GM21528 (cell line): ENCODE measurements around the gene MYLIP.

Experiments
- ATAC-seq: cut with Tn5 transposase; IDR thresholded peaks from one replicate; pipeline ENCODE4 v1.9.1; 2021; ENCODE audit warnings: mild to moderate bottlenecking, moderate library complexity; ENCODE audit not compliant: unreplicated experiment, low FRiP score

Gene MYLIP

GRCh38 chr6:16137451-16137801, 8.5 kb downstream of the MYLIP start:
- ATAC-seq, result no peak

DNA sequence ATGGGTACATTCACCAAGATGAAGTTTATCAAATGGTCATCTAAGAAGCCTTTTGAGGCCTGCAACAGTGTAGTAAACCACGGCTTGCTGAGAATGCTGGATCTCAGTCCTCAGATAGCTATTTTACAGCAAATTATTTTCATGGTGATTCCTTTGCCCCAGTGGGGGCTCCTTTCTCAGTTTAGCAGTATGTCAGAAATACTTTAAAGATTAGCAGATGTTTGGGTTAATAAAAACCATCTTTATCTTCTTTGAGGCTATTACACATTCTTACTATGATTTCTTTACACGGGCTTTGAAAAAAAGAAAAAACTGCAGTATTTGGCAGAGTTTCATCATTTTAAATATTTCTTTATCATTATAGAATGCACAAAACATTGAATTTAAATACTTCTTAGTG, 10.7 kb downstream of the MYLIP start:
- ATAC-seq, result no peak

DNA sequence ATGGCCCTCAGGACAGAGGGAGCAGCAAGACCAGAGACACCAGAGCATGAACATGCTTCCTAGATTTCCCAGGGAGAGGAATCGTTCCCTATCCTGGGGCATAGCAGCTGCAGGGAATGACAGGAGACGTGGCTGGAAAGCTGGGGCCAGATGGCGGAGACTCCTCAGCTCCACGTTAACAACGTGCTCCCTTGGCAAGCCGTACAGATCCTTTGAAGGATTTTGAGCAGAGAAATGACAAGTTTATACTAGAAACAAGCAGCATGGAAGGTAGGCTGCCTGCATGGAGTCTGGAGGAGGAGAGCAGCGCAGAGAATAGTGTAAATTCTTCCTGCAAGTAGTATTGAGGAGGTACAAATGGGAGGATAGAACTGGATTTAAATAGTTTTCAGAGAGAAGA, 11.7 kb downstream of the MYLIP start:
- ATAC-seq, result no peak

DNA sequence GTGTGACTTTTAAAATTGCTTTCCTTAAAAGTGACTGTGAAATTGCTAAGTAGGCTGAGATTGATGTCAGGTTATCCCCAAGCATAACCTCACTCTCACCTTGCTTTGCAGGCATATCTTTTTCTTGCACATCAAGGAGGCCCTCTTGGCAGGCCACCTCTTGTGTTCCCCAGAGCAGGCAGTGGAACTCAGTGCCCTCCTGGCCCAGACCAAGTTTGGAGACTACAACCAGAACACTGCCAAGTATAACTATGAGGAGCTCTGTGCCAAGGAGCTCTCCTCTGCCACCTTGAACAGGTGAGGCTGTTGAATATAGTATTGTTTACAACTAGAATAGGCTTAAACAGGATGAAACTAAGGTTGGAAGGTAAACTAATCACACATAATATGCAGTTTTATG, 12.6 kb downstream of the MYLIP start:
- no peak for ATAC-seq

- no peak for ATAC-seq
Observed at GRCh38 chr6:16145038-16145437, 16.2 kb downstream of the MYLIP start.

GRCh38 chr6:16146028-16146427, 17.1 kb downstream of the MYLIP start:
- no peak for ATAC-seq

DNA sequence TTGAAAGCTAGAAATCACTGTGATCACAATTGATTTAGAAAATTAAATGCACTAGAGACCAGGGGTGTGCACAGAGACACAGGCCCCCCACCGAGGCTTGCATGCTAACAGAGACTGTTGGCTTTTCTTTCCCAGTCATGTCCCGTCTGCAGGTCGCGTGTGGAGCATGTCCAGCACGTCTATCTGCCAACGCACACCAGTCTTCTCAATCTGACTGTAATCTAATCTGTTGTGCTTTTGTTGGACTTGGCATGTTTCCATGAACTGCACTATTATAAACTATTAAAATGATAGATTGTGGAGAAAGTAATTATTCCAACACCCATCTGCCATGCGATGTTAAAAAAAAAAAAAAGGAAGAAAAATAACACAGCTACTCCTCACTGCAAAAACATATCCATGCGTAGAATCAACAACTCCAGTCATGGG, 17.7 kb downstream of the MYLIP start:
- ATAC-seq, result no peak

DNA sequence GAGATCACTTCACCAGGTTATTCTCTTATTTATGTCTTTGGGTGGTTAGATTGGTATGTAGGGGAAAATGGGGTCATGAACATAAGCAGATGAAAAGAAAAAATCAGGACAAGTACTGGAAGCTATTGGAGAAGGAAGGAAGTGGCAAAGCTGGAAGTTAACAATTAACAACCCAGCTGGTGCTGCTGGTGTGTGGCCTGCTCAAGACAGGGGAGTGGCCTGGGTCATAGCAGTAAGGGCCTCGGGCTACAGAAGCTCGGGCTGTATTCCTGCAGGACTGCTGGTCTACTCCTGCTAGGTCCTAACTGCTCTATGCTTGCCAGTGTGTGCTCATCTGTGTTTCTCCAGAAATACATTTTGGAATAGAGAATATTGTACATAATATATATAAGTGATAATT, 19.6 kb downstream of the MYLIP start:
- ATAC-seq, result no peak

GRCh38 chr6:16149305-16149704, 20.4 kb downstream of the MYLIP start:
- no peak for ATAC-seq

GRCh38 chr6:16150098-16150497, 21.2 kb downstream of the MYLIP start:
- no peak for ATAC-seq

DNA sequence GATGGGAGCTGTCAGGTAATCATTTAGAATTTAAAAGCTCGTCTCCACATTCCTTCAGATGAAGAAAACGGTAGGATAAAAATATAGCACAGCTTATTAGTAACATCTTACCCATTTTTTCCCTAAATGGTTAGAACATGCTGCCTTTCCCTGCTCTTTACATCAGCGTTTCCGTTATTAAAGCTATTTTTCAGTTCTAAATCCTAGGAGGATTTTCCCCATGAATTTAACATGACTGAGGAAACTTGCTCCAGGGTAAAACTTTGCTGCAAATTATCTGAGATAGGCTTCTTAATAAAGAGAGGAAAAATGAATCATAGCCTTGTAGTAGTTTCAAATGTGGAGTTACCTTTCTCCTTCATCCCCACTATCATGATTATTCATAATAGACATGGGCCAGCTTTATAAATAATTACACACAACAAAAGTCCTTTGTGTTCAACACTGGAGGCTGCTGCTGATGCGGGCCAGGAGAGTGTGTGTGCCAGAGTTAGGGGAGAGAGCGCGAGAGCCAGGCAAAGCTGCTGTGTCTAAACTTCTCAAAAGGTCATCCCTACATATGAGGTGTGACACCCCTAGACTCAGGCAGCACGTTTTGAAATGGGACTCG, 24.4 kb downstream of the MYLIP start:
- no peak for ATAC-seq

GRCh38 chr6:16154904-16155303, 26.0 kb downstream of the MYLIP start:
- no peak for ATAC-seq

DNA sequence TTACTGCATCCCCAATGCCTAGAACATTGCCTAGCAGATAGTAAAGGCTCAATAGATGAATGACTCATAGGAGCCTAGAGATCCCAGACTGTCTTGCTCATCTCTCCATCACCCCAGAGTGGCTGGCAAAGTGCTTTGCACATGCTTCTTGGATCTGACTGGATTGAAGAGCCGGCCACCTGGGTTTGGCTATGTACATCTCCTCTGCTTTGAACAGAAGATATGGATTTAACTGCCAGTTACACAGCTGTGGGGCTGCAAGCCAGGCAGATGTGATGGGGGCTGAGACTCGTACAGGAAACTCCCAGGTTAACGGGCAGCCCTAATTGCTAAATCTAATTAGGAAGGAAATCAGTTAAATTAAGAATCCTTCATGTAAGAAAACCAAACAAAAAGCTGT, 28.6 kb downstream of the MYLIP start:
- no peak for ATAC-seq

- no peak for ATAC-seq
Observed at GRCh38 chr6:16157909-16158308, 29.0 kb downstream of the MYLIP start.

- ATAC-seq, result no peak
Observed at GRCh38 chr6:16158943-16159557, 30.2 kb downstream of the MYLIP start.

- no peak for ATAC-seq
Observed at GRCh38 chr6:16160794-16161193, 31.9 kb downstream of the MYLIP start.

- no peak for ATAC-seq
Observed at GRCh38 chr6:16162003-16162402, 33.1 kb downstream of the MYLIP start.

DNA sequence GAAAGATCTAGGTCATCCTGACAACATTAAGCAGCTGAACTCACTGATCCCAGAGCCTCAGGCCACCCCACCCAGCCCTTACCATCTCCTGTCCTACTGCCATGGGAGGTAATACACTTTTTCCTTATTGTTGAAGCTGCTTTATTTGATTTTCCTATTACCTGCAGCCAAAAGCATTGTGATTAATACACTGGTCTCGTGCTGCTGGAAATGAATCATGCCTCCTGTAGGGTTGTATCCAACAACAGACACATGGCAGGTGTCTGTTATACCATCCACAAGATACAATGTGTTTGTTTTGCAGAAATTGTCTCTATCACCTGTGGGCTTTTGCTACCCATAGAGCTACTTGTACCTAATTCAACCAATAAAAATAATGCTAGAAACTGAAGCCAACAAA, 34.2 kb downstream of the MYLIP start:
- no peak for ATAC-seq

GRCh38 chr6:16163535-16164300, 34.8 kb downstream of the MYLIP start:
- ATAC-seq, result no peak

- no peak for ATAC-seq
Observed at GRCh38 chr6:16165641-16166040, 36.8 kb downstream of the MYLIP start.

DNA sequence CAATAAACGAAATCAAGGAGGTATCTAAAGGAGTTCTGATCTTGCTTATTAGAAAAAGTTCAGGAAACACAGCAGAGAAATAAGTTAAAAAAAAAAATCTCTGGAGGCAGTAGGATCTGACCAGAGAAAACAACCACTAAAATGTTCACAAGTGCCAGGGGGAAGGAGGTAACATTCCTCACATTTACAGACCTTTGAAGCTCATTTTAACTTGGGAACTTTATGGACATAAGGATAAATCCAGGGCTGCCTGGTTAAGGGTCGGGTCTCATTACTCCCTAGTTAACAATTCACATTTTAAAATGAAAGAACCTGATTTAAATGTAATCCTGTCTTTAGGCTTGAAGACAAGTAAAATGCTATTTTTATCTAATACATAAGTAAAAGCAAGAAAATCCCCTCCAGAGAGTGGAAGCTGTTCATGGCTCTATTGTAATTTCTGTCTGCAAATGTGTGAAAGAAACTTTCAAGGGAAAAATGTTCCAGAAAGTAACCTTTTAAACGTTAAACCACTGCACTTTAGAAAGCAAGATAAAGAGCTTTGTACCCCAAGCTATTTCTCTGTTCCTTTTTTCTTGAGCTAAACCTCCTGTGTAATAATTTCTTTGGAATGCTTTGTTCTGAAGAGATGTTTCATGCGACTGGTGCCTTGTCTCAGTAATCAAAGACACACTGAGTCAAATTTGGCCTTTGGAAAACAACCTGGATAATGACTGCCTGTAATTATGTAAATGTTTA, 38.2 kb downstream of the MYLIP start:
- ATAC-seq, result no peak
